ENCODE results near the gene CACNA1F. TPM values are rescaled to one million over a fixed set of nuclear protein-coding genes. Genes with fewer than 3 reads are reported as not detected.

Gene CACNA1F
- total RNA-seq = under 1 TPM; 0.11 to 0.18 TPM

GRCh38 chrX:49233176-49233575, at the start of gene CACNA1F:
Gene CACNA1F (minus strand): TSS chrX:49233340. CDS start chrX:49233309, 31 bp downstream.
- ATAC-seq (no peak), DNase-seq (no peak)
- H3K36me3 Mint-ChIP-seq (ENCODE audit: low read depth) = peaks cover 5% of the 10 kb centered on the region
- H3K27me3 Mint-ChIP-seq (ENCODE audit: low read depth) = no peaks in the 10 kb centered on the region
- ChIA-PET POLR2A (no interaction called here), CTCF (no interaction called here)
- H3K4me1 Mint-ChIP-seq (ENCODE audit: low read depth) = peaks cover 41% of the 10 kb centered on the region
- no peak within 1 kb of the TSS for H3K4me3 Mint-ChIP-seq
- H3K27ac Mint-ChIP-seq = no peak within 1 kb of the TSS
- H3K9me3 Mint-ChIP-seq (ENCODE audit: insufficient read depth) = no peaks in the 10 kb centered on the region

DNA sequence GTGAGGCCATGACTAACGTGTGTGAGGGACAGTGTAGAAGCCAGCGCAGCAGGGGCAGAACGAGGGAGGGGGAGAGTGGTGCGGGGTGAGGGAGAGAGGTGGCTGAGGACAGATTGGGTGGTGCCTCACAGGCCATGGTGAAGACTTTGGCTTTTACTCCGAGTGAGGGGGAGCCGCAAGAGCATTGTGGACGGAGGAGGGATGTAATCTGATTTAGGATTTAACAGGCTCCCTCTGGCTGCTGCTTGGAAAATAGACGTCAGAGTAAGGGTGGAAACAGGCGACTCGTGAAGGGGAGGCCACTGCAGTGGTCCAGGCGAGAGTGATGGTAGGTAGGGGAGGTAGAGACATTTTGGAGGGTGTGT, 49.5 kb upstream of the CACNA1F start:
- ChIA-PET CTCF (no interaction called here), POLR2A (no interaction called here)
- Mint-ChIP-seq H3K4me3 (no peak overlapping the region), H3K4me1 (ENCODE audit: low read depth) (peaks cover 42% of the 10 kb centered on the region), H3K9me3 (ENCODE audit: insufficient read depth) (no peaks in the 10 kb centered on the region), H3K36me3 (ENCODE audit: low read depth) (peaks cover 35% of the 10 kb centered on the region), H3K27ac (no peak overlapping the region), H3K27me3 (ENCODE audit: low read depth) (no peaks in the 10 kb centered on the region)
- ATAC-seq (no peak), DNase-seq (no peak)

- CTCF ChIA-PET = interaction anchor here (1.0 to 1.4 kb wide), 2 partner anchors 14 to 85 kb away, joined by 3 to 4 read pairs; no protein-coding TSS in a partner anchor
Observed at GRCh38 chrX:49278081-49278480, 44.9 kb upstream of the CACNA1F start.

DNA sequence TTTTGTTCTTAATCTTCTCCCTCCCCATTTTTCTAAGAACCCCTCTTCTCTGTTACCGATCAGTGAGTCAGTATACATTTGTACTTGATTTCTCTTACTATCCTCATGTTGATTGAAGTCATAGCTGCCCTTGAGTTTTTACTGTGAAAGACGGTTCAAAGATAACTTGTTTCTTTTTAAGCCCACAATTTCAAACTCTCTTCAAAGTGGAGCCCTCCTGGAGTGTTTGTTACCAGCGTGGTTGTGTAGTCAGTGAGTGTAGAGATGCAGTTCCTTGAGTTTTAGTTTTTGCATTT, 44.3 kb upstream of the CACNA1F start:
- ATAC-seq = no peak
- Mint-ChIP-seq H3K36me3 (ENCODE audit: low read depth) (peaks cover 53% of the 10 kb centered on the region), H3K4me1 (ENCODE audit: low read depth) (peaks cover 79% of the 10 kb centered on the region), H3K27ac (peak overlapping the region; percentile 91), H3K4me3 (peak overlapping the region; percentile 51), H3K9me3 (ENCODE audit: insufficient read depth) (no peaks in the 10 kb centered on the region), H3K27me3 (ENCODE audit: low read depth) (no peaks in the 10 kb centered on the region)
- CTCF ChIA-PET = interaction anchor here (1.0 to 1.4 kb wide), 2 partner anchors 15 to 85 kb away, joined by 3 to 4 read pairs; no protein-coding TSS in a partner anchor
- POLR2A ChIA-PET = interaction anchor here (1.1 kb wide), 1 partner anchor 550 kb away, joined by 3 read pairs; no protein-coding TSS in a partner anchor
- DNase-seq = no peak

More at GRCh38 chrX:49278081-49278480, 44.9 kb upstream of the CACNA1F start:
- Mint-ChIP-seq H3K4me1 (ENCODE audit: low read depth) (peaks cover 77% of the 10 kb centered on the region), H3K27me3 (ENCODE audit: low read depth) (no peaks in the 10 kb centered on the region), H3K27ac (peak overlapping the region; percentile 91), H3K36me3 (ENCODE audit: low read depth) (peaks cover 56% of the 10 kb centered on the region), H3K9me3 (ENCODE audit: insufficient read depth) (no peaks in the 10 kb centered on the region), H3K4me3 (peak overlapping the region; percentile 51)
- POLR2A ChIA-PET = no interaction called here
- DNase-seq = no peak
- ATAC-seq = no peak

DNA sequence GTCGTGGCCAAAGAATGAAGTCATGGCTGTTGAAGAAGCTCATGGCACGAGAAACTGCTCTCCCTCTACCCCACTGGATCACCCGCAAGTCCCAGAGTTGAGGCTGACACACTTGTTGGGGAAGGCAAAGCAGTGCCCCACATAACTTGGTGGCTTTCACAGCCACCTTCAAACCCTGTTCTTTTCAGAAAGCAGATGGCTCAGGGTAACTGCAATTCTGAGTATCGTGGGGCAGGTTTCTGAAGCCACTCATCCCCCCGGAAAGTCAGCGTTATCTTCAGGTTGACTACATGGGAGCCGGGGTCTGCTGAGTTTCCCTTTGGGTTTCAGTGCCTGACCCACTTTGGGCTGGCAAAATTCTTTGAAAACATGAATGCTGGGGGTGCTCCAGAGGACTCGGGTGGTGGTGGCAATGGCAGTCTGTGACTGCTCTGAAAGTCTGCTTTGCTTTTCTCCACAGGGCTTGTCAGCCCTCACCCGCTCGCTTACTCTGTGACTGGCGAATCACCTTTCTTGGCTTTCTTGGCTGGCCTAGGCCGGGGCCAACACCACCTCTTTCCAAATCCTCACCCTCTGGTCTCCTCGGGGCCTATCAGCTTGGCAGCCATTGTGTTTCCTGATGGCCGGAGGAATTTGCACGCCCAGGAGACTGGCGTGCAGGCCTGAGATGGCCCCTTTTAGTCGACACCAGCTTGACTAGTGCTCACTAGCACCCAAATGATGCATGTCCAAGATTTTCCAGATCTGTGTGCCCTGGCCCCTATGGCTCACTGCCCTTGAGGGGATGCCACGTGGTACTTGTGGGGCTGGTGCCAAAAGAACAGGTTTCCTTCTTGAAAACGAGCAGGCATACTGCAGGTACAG, 43.8 kb upstream of the CACNA1F start:
- Mint-ChIP-seq H3K27ac (peak overlapping the region; percentile 91), H3K4me3 (peak overlapping the region; percentile 51), H3K4me1 (ENCODE audit: low read depth) (peaks cover 81% of the 10 kb centered on the region), H3K36me3 (ENCODE audit: low read depth) (peaks cover 51% of the 10 kb centered on the region), H3K9me3 (ENCODE audit: insufficient read depth) (no peaks in the 10 kb centered on the region), H3K27me3 (ENCODE audit: low read depth) (no peaks in the 10 kb centered on the region)
- ATAC-seq (no peak), DNase-seq (no peak)
- ChIA-PET POLR2A (interaction anchor here (1.1 kb wide), 1 partner anchor 549 kb away, joined by 3 read pairs; no protein-coding TSS in a partner anchor), CTCF (interaction anchor here (1.0 kb wide), 2 partner anchors 15 to 84 kb away, joined by 3 read pairs; no protein-coding TSS in a partner anchor)

DNA sequence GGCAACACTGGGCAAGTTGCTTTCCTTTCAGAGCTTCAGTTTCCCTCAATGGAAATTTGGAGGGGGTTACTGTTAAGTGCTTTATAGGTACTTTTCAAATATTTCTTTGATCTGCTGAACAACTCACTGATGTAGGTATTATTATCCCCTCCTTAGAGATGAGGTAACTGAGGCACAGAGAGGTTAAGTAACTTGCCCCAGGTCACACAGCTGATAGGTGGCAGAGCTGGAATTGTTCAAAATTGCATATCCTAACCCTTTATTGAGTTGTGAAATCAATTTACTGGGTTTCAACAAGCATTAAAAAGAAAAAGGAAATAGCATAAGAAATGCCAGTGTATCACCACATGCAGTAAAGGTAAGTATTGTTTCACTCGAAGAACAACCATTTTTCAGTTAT, 43.1 kb upstream of the CACNA1F start:
- DNase-seq (no peak), ATAC-seq (no peak)
- Mint-ChIP-seq H3K27ac (peak overlapping the region; percentile 92), H3K9me3 (ENCODE audit: insufficient read depth) (no peaks in the 10 kb centered on the region), H3K4me1 (ENCODE audit: low read depth) (peaks cover 86% of the 10 kb centered on the region), H3K27me3 (ENCODE audit: low read depth) (no peaks in the 10 kb centered on the region), H3K36me3 (ENCODE audit: low read depth) (peaks cover 55% of the 10 kb centered on the region), H3K4me3 (no peak overlapping the region)
- POLR2A ChIA-PET = no interaction called here
- CTCF ChIA-PET = interaction anchor here (1.0 kb wide), 1 partner anchor 83 kb away, joined by 3 read pairs; no protein-coding TSS in a partner anchor

- no peaks in the 10 kb centered on the region for H3K9me3 Mint-ChIP-seq (ENCODE audit: insufficient read depth)
- H3K36me3 Mint-ChIP-seq (ENCODE audit: low read depth) = peaks cover 46% of the 10 kb centered on the region
- no peaks in the 10 kb centered on the region for H3K27me3 Mint-ChIP-seq (ENCODE audit: low read depth)
- H3K4me3 Mint-ChIP-seq = peak overlapping the region; percentile 74
- ChIA-PET CTCF (interaction anchor here (1.2 to 2.6 kb wide), 2 partner anchors 81 to 82 kb away, joined by 3 to 14 read pairs; no protein-coding TSS in a partner anchor), POLR2A (interaction anchor here (0.7 to 1.7 kb wide), 8 partner anchors 9 to 334 kb away, joined by 3 to 5 read pairs (median 3); partner anchors contain the start of gene PLP2)
- DNase-seq (peak; percentile 70), ATAC-seq (peak; percentile 8)
- H3K27ac Mint-ChIP-seq = peak overlapping the region; percentile 92
- H3K4me1 Mint-ChIP-seq (ENCODE audit: low read depth) = peaks cover 76% of the 10 kb centered on the region
Observed at GRCh38 chrX:49273181-49273727, 40.1 kb upstream of the CACNA1F start.

GRCh38 chrX:49272421-49272820, 39.3 kb upstream of the CACNA1F start:
- Mint-ChIP-seq H3K4me1 (ENCODE audit: low read depth) (peaks cover 75% of the 10 kb centered on the region), H3K27me3 (ENCODE audit: low read depth) (no peaks in the 10 kb centered on the region), H3K9me3 (ENCODE audit: insufficient read depth) (no peaks in the 10 kb centered on the region), H3K36me3 (ENCODE audit: low read depth) (peaks cover 39% of the 10 kb centered on the region), H3K4me3 (peak overlapping the region; percentile 74), H3K27ac (peak overlapping the region; percentile 92)
- POLR2A ChIA-PET = interaction anchor here (0.9 to 1.7 kb wide), 7 partner anchors 8 to 334 kb away, joined by 3 to 5 read pairs (median 3); partner anchors contain the start of genes CCDC22 and PLP2
- CTCF ChIA-PET = interaction anchor here (1.1 to 2.6 kb wide), 3 partner anchors 8 to 82 kb away, joined by 3 to 14 read pairs (median 3); no protein-coding TSS in a partner anchor
- no peak for ATAC-seq
- peak; percentile 48 for DNase-seq

GRCh38 chrX:49271341-49271740, 38.2 kb upstream of the CACNA1F start:
- ChIA-PET POLR2A (no interaction called here), CTCF (interaction anchor here (2.6 kb wide), 1 partner anchor 79 kb away, joined by 14 read pairs; no protein-coding TSS in a partner anchor)
- Mint-ChIP-seq H3K4me3 (peak overlapping the region; percentile 74), H3K27me3 (ENCODE audit: low read depth) (no peaks in the 10 kb centered on the region), H3K4me1 (ENCODE audit: low read depth) (peaks cover 67% of the 10 kb centered on the region), H3K9me3 (ENCODE audit: insufficient read depth) (no peaks in the 10 kb centered on the region), H3K36me3 (ENCODE audit: low read depth) (peaks cover 32% of the 10 kb centered on the region), H3K27ac (peak overlapping the region; percentile 83)
- no peak for DNase-seq
- no peak for ATAC-seq

DNA sequence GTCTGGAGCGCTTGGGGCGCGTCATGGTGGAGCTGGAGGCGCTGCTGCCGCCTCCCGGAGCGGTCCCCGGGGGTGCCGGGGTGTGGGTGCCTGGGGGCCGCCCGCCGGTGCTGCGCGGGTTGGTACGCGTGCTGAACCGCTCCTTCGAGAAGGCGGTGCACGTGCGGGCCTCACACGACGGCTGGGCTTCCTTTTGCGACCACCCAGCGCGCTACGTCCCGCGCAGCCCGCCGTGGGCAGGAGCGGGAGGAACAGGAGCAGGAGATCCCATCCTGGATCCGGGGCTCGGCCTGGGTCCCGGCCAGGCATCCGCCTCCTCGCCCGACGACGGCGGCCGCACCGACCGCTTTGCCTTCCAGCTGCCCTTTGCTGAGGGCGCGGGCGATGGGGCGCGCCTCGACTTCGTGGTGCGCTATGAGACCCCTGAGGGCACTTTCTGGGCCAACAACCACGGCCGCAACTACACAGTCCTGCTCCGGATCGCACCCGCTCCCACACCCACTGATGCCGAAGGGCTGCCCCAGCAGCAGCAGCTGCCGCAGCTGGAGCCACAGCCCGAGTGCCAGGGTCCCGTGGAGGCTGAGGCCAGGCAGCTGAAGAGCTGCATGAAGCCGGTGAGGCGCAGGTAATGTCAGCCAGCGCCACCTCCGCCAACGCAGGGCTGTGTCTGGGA, 37.2 kb upstream of the CACNA1F start:
- no peaks in the 10 kb centered on the region for H3K27me3 Mint-ChIP-seq (ENCODE audit: low read depth)
- ATAC-seq = no peak
- ChIA-PET CTCF (no interaction called here), POLR2A (no interaction called here)
- no peak for DNase-seq
- peaks cover 24% of the 10 kb centered on the region for H3K36me3 Mint-ChIP-seq (ENCODE audit: low read depth)
- H3K27ac Mint-ChIP-seq = peak overlapping the region; percentile 83
- H3K9me3 Mint-ChIP-seq (ENCODE audit: insufficient read depth) = no peaks in the 10 kb centered on the region
- H3K4me3 Mint-ChIP-seq = peak overlapping the region; percentile 74
- peaks cover 58% of the 10 kb centered on the region for H3K4me1 Mint-ChIP-seq (ENCODE audit: low read depth)

DNA sequence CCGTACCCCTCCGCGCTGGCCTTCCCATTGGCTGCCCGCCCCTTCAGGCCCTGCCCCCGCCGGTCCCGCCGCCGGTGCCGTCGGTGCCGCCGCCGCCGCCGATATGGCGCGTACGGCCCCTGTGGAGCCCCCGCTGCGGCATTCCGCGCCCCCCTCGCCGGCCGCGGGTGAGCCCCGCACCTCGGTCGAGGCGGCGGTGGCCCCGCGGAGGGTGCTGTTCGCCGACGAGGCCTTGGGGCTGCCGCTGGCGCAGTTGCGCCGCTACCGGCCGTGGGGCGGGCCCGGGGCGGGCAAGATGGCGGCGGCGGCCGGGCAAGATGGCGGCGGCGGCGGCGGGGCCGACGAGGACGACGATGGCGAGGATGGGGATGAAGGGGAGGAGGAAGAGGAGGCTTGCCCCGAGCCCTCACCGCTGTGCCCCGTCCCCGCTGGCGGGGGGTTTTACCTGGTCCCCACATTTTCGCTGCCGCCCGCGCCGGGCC, 36.7 kb upstream of the CACNA1F start, which contains the start of gene PPP1R3F:
Gene PPP1R3F, plus strand, starts transcription at position 27 of the 482 bp plus-strand sequence. Its CDS starts 77 bp downstream, at position 104.
- Mint-ChIP-seq H3K4me1 (ENCODE audit: low read depth) (peaks cover 56% of the 10 kb centered on the region), H3K27me3 (ENCODE audit: low read depth) (no peaks in the 10 kb centered on the region), H3K27ac (peak within 1 kb of the TSS; percentile 99), H3K36me3 (ENCODE audit: low read depth) (peaks cover 18% of the 10 kb centered on the region), H3K9me3 (ENCODE audit: insufficient read depth) (no peaks in the 10 kb centered on the region), H3K4me3 (peak within 1 kb of the TSS; percentile 82)
- ATAC-seq (peak; percentile 6), DNase-seq (no peak)
- ChIA-PET CTCF (interaction anchor here (1.0 kb wide), 1 partner anchor 40 kb away, joined by 3 read pairs; no protein-coding TSS in a partner anchor), POLR2A (interaction anchor here (1.5 to 1.6 kb wide), 2 partner anchors 21 to 34 kb away, joined by 4 to 8 read pairs; partner anchors contain the start of gene CCDC22)
